HepG2 (cell line): ENCODE data around the gene CSKMT. TPM values are rescaled to one million over a fixed set of nuclear protein-coding genes. Genes with fewer than 3 reads are reported as not detected.

ENCODE experiments used
- AHDC1 ChIP-seq: sonication (generic); formaldehyde crosslinking; IDR thresholded peaks from 2 replicates; pipeline ENCODE4 v1.5.1; 2020; ENCODE audit warnings: mild to moderate bottlenecking, missing genetic modification reagents, borderline replicate concordance
- ATM ChIP-seq: fragments of 450-650 bp; IDR thresholded peaks from 2 replicates; pipeline ENCODE4 v1.7.1; 2017; ENCODE audit warnings: mild to moderate bottlenecking, borderline replicate concordance
- BCL6 ChIP-seq: IDR thresholded peaks from 2 replicates; pipeline ENCODE4 v1.6.1; 2016; ENCODE audit warnings: missing genetic modification reagents, missing compliant biosample characterization
- CBX2 ChIP-seq, 2 experiments: fragments of 200-600 bp in 1 of 2; sonication (generic); formaldehyde crosslinking in 1 of 2; IDR thresholded peaks; 2 replicates each; pipeline versions ENCODE4 v1.7.0 to v1.8.1; 2018 to 2022; ENCODE audit warnings: low read depth in 2 of 2, low read length in 1 of 2, mild to moderate bottlenecking in 1 of 2, missing genetic modification reagents in 1 of 2
- GPN1 ChIP-seq: sonication (generic); formaldehyde crosslinking; IDR thresholded peaks from 2 replicates; pipeline ENCODE4 v1.5.1; 2020; ENCODE audit warnings: missing genetic modification reagents, borderline replicate concordance
- HDAC1 ChIP-seq: sonication (generic); formaldehyde crosslinking; IDR thresholded peaks from 2 replicates; pipeline ENCODE4 v1.5.1; 2020; ENCODE audit warnings: mild to moderate bottlenecking, missing genetic modification reagents
- NAIF1 ChIP-seq: sonication (generic); formaldehyde crosslinking; IDR thresholded peaks from 2 replicates; pipeline ENCODE4 v1.5.0; 2020; ENCODE audit warnings: mild to moderate bottlenecking, missing genetic modification reagents, borderline replicate concordance
- NFYB ChIP-seq: sonication (generic); formaldehyde crosslinking; IDR thresholded peaks from 2 replicates; pipeline ENCODE4 v1.4.0; 2020; ENCODE audit warnings: missing genetic modification reagents
- PCBP1 ChIP-seq: fragments of 200-400 bp; formaldehyde crosslinking; IDR thresholded peaks from 2 replicates; pipeline ENCODE4 v1.6.1; 2017; ENCODE audit warnings: mild to moderate bottlenecking, low read depth, low read length, borderline replicate concordance
- RBFOX2 ChIP-seq: fragments of 200-400 bp; formaldehyde crosslinking; IDR thresholded peaks from 2 replicates; pipeline ENCODE4 v1.6.1; 2017; ENCODE audit warnings: low read depth, mild to moderate bottlenecking, low read length
- RBM22 ChIP-seq: fragments of 200-400 bp; formaldehyde crosslinking; optimal IDR thresholded peaks from 2 replicates; pipeline ENCODE3; 2017; ENCODE audit warnings: mild to moderate bottlenecking, low read length, moderate library complexity
- YEATS2 ChIP-seq: sonication (generic); formaldehyde crosslinking; IDR thresholded peaks from 2 replicates; pipeline ENCODE4 v1.4.0; 2020; ENCODE audit warnings: missing genetic modification reagents, borderline replicate concordance
- polyA plus RNA-seq, 8 experiments: library from polyadenylated mRNA; depleted of rRNA in 3 of 8; stranded (reverse) in 7 of 8; unstranded in 1 of 8; fragments of >200 nt; fragmentation: Illumina TruSeq in 4 of 8; extraction: Trizol in 4 of 8; gene quantifications; 2 replicates each; pipeline versions ENCODE4 v1.2.1 to v1.2.3, GENCODE V29; 2011 to 2016; ENCODE audit warnings: low read depth in 4 of 8, missing spikeins in 1 of 8, mixed read lengths in 1 of 8; ENCODE audit not compliant: insufficient read depth in 1 of 8
- total RNA-seq, 5 experiments: library from RNA; depleted of rRNA; stranded (reverse); fragments of >200 nt; fragmentation: Illumina TruSeq; extraction: Trizol; gene quantifications; 2 replicates each; pipeline ENCODE4 v1.2.3, GENCODE V29; 2016; ENCODE audit warnings: low read depth in 1 of 5
- TF ChIP-seq, protein P1 (sequence below): sonication (generic); formaldehyde crosslinking; IDR thresholded peaks from 2 replicates; pipeline ENCODE4 v1.4.0; 2020; ENCODE audit warnings: missing genetic modification reagents

The CSKMT gene
- total and polyA plus RNA-seq, 2 of the 13 experiments (the other 11 are each of a cell fraction or from before 2014, with no cell fraction given) = 7.6 to 31.8 TPM

DNA sequence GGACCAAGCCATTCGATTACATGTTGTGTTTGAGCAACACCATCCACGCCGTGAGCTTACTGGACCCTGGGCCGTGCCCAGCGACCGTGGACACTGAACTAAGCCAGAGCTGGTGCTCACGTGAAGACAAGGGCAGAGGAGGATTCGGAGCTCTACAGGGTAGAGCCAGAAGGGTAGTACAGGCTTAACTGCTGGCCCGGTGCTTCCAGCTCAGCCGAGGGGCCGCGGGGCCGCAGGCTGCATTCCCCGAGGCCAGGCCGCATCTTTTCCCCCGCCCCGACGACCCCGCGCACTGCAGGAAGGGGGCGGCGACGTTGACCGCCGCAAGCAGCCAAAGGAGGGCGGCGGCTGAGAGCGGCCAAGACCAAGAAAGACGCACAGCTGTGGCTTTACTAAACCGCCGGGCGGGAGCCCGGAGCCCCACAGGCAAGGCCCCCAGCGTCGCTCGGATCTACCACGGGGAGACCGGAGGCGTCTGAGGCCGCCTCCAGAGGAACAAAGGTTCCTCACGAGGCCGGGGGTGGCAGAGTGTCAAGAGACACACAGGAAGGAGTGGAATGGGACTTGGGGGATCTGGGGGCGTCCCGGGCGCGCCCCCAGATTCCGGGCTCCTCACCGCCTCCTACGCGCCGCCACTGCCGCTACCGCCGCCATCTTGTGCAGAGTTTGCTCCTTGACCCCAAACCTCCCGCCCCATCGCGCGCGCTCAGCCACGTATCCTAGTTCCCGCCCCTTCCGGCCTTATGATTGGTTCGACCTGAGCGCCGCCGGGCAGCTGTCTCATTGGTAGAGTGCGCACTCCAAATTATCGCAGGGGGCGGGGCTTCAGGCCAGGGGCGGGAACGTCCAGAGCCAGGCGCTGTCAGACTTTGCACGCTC lies 18.9 kb upstream of the CSKMT start, which contains the start of gene GANAB (continued):
- TF ChIP-seq AHDC1 (CRISPR knock-in tag) = peak; percentile 27; the same call in 1 of the 2 replicates
- no peak for TF ChIP-seq CBX2 (IDR thresholded peaks at IDR 0.05; ENCODE audit: low read depth, low read length)
- TF ChIP-seq CBX2 (CRISPR knock-in tag; IDR thresholded peaks at IDR 0.05; ENCODE audit: low read depth) = no peak
- peak; percentile 69 for TF ChIP-seq RBM22
- TF ChIP-seq PCBP1 = peak; percentile 75; the same call in 1 of the 2 replicates
- peak; percentile 77 for TF ChIP-seq HDAC1 (CRISPR knock-in tag)
- TF ChIP-seq NFYB = peak; percentile 85
- peak; percentile 98 for TF ChIP-seq RBFOX2
- TF ChIP-seq ATM = no peak
- peak; percentile 39; the same call in 1 of the 2 replicates for TF ChIP-seq BCL6 (CRISPR knock-in tag)
- 0 out of 2 replicates have a peak, but pooled peaks have one; percentile 16 for TF ChIP-seq GPN1
- no peak; the same call in 1 of the 2 replicates for TF ChIP-seq NAIF1 (CRISPR knock-in tag)
- TF ChIP-seq, protein P1, sequence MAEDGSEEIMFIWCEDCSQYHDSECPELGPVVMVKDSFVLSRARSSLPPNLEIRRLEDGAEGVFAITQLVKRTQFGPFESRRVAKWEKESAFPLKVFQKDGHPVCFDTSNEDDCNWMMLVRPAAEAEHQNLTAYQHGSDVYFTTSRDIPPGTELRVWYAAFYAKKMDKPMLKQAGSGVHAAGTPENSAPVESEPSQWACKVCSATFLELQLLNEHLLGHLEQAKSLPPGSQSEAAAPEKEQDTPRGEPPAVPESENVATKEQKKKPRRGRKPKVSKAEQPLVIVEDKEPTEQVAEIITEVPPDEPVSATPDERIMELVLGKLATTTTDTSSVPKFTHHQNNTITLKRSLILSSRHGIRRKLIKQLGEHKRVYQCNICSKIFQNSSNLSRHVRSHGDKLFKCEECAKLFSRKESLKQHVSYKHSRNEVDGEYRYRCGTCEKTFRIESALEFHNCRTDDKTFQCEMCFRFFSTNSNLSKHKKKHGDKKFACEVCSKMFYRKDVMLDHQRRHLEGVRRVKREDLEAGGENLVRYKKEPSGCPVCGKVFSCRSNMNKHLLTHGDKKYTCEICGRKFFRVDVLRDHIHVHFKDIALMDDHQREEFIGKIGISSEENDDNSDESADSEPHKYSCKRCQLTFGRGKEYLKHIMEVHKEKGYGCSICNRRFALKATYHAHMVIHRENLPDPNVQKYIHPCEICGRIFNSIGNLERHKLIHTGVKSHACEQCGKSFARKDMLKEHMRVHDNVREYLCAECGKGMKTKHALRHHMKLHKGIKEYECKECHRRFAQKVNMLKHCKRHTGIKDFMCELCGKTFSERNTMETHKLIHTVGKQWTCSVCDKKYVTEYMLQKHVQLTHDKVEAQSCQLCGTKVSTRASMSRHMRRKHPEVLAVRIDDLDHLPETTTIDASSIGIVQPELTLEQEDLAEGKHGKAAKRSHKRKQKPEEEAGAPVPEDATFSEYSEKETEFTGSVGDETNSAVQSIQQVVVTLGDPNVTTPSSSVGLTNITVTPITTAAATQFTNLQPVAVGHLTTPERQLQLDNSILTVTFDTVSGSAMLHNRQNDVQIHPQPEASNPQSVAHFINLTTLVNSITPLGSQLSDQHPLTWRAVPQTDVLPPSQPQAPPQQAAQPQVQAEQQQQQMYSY = peak; percentile 87
- TF ChIP-seq YEATS2 (CRISPR knock-in tag) = 0 out of 2 replicates have a peak, but pooled peaks have one; percentile 33
